BJ (cell line): Measurements from ENCODE around the gene SCEL. TPM values are rescaled to one million over a fixed set of nuclear protein-coding genes. Genes with fewer than 3 reads are reported as not detected.

Source experiments
- CTCF ChIA-PET: fragments of 350-600 bp; formaldehyde crosslinking; extraction: SDS; loops from one replicate; lab custom pipeline; 2021; ENCODE audit warnings: antibody characterized with exemption, inconsistent platforms; lab: Yijun Ruan, JAX
- POLR2A ChIA-PET: fragments of 300-600 bp; sonication (Branson Sonifier 250); formaldehyde crosslinking; extraction: SDS; loops from one replicate; lab custom pipeline; 2021; ENCODE audit warnings: antibody characterized with exemption; lab: Charles Lee
- DNase-seq: peaks from one replicate; pipeline ENCODE4 v3.0.0-alpha.2; 2011; ENCODE audit warnings: low read depth
- H3K27me3 ChIP-seq: 2 replicates; pipeline ENCODE4 v1.6.0; 2011; ENCODE audit warnings: low read length; ENCODE audit not compliant: control insufficient read depth, insufficient read depth
- H3K36me3 ChIP-seq: 2 replicates; pipeline ENCODE4 v1.5.1; 2011; ENCODE audit warnings: low read length; ENCODE audit not compliant: control insufficient read depth, insufficient read depth
- H3K4me3 ChIP-seq: 2 replicates; pipeline ENCODE4 v1.5.1; 2011; ENCODE audit warnings: low read depth, mild to moderate bottlenecking, control low read depth, low read length
- CTCF ChIP-seq: IDR thresholded peaks from 2 replicates; pipeline ENCODE4 v1.5.1; 2011; ENCODE audit warnings: low read depth, mild to moderate bottlenecking, control low read depth, inconsistent platforms, low read length, moderate library complexity; ENCODE audit not compliant: insufficient read depth
- polyA plus RNA-seq: library from polyadenylated mRNA; depleted of rRNA; stranded (reverse); fragments of >200 nt; gene quantifications from 2 replicates; pipeline ENCODE4 v1.2.3, GENCODE V29; 2011

Gene SCEL
- polyA plus RNA-seq, 1 experiment, result not detected

- Histone ChIP-seq H3K4me3 (no peak overlapping the region), H3K36me3 (no peaks in the 10 kb centered on the region), H3K27me3 (no peaks in the 10 kb centered on the region)
- ChIA-PET POLR2A (no interaction called here), CTCF (interaction anchor here (1.0 kb wide), 1 partner anchor 19 kb away, joined by 3 read pairs; no protein-coding TSS in a partner anchor)
- DNase-seq, result no peak
- TF ChIP-seq CTCF, result no peak
Measured at GRCh38 chr13:77574096-77574495, 38.6 kb downstream of the SCEL start.

- Histone ChIP-seq H3K4me3 (no peak overlapping the region), H3K36me3 (no peaks in the 10 kb centered on the region), H3K27me3 (no peaks in the 10 kb centered on the region)
- TF ChIP-seq CTCF, result no peak
- CTCF ChIA-PET, result no interaction called here
- POLR2A ChIA-PET, result no interaction called here
- DNase-seq, result no peak
Measured at GRCh38 chr13:77579959-77580358, 44.5 kb downstream of the SCEL start.

- CTCF ChIA-PET, result no interaction called here
- Histone ChIP-seq H3K4me3 (no peak overlapping the region), H3K36me3 (no peaks in the 10 kb centered on the region), H3K27me3 (no peaks in the 10 kb centered on the region)
- POLR2A ChIA-PET, result no interaction called here
- TF ChIP-seq CTCF, result no peak
- DNase-seq, result no peak
Measured at GRCh38 chr13:77580748-77581147, 45.2 kb downstream of the SCEL start.

GRCh38 chr13:77583581-77583980 is 48.1 kb downstream of the SCEL start:
- no peaks in the 10 kb centered on the region for H3K36me3 ChIP-seq
- no peak for DNase-seq
- POLR2A ChIA-PET, result no interaction called here
- H3K4me3 ChIP-seq, result no peak overlapping the region
- H3K27me3 ChIP-seq, result no peaks in the 10 kb centered on the region
- no peak for TF ChIP-seq CTCF
- CTCF ChIA-PET, result no interaction called here

GRCh38 chr13:77584106-77584505 is 48.6 kb downstream of the SCEL start:
- no peak for TF ChIP-seq CTCF
- Histone ChIP-seq H3K4me3 (no peak overlapping the region), H3K27me3 (no peaks in the 10 kb centered on the region), H3K36me3 (no peaks in the 10 kb centered on the region)
- no peak for DNase-seq
- ChIA-PET CTCF (no interaction called here), POLR2A (no interaction called here)
